GM21423 (cell line): ENCODE measurements around the gene ARHGEF3.

ENCODE experiments used
- ATAC-seq: cut with Tn5 transposase; IDR thresholded peaks from one replicate; pipeline ENCODE4 v1.9.1; 2021; ENCODE audit warnings: mild to moderate bottlenecking, moderate library complexity; ENCODE audit not compliant: unreplicated experiment

Gene ARHGEF3, protein sequence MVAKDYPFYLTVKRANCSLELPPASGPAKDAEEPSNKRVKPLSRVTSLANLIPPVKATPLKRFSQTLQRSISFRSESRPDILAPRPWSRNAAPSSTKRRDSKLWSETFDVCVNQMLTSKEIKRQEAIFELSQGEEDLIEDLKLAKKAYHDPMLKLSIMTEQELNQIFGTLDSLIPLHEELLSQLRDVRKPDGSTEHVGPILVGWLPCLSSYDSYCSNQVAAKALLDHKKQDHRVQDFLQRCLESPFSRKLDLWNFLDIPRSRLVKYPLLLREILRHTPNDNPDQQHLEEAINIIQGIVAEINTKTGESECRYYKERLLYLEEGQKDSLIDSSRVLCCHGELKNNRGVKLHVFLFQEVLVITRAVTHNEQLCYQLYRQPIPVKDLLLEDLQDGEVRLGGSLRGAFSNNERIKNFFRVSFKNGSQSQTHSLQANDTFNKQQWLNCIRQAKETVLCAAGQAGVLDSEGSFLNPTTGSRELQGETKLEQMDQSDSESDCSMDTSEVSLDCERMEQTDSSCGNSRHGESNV

DNA sequence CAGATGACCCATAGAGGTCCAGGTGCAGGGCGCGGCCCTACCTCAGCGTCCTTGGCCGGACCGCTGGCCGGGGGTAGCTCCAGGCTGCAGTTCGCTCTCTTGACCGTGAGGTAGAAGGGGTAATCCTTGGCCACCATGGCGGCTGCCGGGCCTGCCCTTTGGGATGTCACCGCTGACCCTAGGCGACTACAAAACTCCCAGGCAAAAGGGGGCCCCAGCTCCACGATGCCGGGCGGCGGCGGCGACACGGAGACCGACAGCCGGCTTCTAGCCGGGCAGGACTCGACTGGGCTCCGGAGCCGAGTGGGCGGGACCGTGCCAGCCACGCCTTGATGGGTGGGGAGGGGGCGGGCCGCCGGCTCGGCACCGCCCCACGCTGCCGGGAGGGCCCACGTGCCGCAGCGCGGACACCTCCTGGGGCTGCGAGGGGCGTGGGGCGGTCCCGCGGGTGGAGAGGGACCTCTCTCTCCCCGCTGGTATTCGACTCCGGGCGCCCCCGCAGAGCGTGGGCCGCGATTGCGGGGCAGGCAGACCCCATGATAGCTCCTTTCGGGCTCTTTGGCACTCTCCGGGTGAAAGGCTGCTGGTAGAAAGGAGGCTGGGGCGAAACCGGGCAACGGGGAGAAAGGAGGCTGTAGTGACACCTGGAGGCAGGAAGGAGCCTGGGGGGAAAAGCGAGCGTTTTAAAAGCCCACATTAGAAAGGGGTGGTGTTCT is at the start of gene ARHGEF3:
ARHGEF3 (minus strand) TSS at position 288 of the 716 bp plus-strand sequence; CDS start at position 137, 151 bp downstream.
- ATAC-seq, result peak; percentile 82

GRCh38 chr3:56849698-56850097 is 47.9 kb upstream of the ARHGEF3 start:
- no peak for ATAC-seq

DNA sequence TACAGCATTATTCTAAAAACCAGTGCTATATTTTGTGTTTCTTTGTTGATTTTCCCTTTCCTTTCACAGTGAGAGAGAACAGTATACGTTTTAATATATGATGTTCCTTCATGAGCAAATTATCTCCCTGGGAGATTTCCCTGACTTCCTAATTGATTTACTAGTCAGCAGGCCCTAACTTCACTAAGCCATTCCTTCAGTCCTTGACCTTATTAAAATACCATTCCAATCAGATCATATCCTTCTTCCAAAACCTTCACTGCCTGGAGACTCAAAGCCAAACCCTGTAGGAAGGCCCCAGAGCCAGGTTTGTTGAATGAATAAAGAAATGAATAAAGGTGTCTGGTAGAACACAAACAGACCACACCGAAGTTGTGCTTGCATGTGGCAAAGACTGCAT is 43.8 kb upstream of the ARHGEF3 start:
- ATAC-seq, result no peak

DNA sequence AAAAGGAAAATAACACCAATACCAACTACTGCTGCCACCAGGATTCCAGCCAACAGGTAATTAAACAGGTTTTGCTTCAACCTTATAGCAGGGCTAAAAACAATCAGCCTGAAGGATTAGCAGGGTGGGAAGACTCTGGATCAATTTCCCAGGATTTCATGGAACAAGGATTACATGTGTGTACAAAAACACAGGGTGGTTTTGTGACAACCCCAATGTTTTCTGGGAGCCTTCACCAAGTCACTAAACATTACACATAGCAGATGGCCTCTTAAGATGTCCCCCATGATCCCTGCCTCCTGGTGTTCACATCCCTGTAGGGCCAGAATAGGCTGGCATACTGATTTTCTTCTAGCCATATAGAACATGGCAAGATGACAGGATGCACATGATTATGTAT is 42.8 kb upstream of the ARHGEF3 start:
- no peak for ATAC-seq

DNA sequence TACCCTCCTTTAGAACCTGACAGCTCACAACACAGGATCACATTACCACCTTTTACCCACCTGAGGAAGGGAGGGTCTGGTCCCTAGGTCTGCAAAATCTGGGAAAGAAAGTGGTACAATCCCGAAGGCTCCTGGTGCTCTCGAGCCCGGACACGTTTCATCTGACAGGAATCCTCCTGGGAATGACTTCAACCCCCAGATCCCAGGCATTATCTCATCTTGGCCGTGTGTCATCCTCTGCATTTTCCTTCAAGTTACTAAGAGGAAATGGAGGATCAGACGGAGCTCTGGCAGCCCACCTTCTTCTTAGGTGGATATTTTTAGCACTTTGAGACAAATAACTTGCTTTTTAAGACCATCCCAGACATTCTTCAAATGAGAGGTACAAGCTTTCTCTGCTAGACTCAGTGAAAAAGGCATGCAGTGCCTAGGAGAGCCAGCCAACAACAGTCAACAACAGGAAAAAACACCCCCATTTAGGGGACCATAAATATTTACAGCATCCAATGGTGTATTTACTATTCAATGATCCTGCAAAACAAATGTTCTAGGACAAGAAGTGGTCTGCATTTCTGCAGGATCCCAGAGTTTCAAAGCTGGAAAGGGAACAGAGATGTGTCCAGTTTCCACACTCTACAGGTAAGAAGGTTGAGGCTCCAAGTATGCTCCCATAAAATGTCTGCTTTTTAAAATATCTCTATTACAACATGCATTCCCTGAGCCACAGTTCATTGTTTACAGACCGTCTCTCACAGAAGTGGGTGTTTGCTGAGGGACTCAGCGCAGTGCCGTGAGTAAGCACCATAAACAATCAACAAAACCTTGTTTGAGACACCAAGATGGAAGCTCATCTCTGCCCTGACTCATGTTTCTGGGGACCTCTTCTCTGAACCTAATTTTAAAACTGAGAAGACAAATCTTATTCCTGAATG is 38.3 kb upstream of the ARHGEF3 start:
- ATAC-seq, result no peak

- no peak for ATAC-seq
These were observed 36.7 kb upstream of the ARHGEF3 start for GRCh38 chr3:56838448-56838847.

GRCh38 chr3:56837196-56837955 is 35.6 kb upstream of the ARHGEF3 start:
- ATAC-seq, result peak; percentile 96

DNA sequence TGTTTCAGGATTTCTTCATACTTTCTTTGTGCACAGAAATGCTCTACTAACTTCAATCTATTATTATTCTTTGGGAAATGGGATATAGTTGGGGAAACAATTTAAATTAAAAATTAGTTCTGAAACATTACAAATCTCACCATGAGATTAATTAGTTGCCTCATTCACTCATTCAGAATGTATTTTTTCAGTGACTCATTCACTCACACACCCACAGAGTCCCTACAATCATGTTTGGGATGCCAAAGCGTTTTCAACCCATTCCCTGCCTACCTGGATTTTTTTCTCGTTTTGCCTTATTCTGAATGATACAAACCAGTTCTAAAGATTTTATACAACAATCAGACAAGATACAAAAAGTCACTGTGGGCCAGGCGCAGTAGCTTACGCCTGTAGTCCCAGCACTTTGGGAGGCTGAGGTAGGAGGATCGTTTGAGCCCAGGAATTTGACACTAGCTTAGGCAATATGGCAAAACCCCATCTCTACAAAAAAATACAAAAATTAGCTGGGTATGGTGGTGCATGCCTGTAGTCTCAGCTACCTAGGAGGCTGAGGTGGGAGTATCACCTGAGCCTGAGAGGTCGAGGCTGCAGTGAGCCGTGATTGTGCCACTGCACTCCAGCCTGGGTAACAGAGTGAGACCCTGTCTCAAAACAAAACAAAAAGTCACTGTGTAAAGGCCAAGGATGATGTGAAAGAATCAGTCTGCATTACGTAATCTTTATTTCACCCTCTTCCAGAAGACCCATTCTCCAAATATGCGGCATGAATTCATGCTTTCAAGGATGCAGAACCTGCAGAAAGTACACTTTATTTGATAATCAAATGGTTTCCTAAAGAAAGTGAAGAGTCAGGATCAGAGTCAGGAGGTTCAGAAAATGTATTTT is 34.8 kb upstream of the ARHGEF3 start:
- ATAC-seq, result no peak

GRCh38 chr3:56835650-56836227 is 34.0 kb upstream of the ARHGEF3 start:
- ATAC-seq, result no peak

DNA sequence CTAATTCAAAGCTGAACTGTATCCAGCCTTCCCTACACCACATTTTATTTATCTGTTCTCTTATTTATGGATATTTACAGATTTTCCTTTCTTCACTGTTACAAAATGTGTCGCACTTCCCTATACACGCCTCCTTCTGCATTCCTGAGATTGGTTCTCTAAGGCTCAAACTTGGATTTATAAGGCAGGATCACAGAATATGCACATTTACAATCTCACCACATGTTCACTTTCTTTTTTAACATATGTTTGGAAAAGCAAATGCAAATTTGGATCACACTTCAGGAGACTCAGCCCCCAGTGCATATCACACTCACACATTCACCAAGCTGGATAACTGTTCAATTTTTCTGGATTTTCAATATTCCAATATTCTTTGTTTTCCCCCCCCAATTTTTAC is 31.8 kb upstream of the ARHGEF3 start:
- no peak for ATAC-seq

DNA sequence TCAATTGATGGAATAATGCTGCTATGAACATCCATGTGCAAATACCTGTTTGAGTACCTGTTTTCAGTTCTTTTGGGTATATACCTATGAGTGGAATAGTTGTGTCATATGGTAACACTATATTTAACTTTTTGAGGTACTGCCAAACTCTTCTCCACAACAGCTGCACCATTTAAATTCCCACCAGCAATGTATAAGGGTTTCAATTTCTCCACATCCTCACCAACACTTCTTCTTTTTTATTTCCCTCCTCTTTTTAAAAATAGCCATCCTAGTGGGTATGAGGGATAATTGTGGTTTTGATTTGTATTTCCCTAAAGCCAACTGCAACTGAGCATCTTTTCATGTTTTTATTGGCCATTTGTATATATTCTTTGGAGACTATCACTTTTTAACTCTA is 31.3 kb upstream of the ARHGEF3 start:
- no peak for ATAC-seq

GRCh38 chr3:56831572-56831971 is 29.8 kb upstream of the ARHGEF3 start:
- no peak for ATAC-seq

- ATAC-seq, result no peak
These were observed 29.1 kb upstream of the ARHGEF3 start for GRCh38 chr3:56830884-56831283.

DNA sequence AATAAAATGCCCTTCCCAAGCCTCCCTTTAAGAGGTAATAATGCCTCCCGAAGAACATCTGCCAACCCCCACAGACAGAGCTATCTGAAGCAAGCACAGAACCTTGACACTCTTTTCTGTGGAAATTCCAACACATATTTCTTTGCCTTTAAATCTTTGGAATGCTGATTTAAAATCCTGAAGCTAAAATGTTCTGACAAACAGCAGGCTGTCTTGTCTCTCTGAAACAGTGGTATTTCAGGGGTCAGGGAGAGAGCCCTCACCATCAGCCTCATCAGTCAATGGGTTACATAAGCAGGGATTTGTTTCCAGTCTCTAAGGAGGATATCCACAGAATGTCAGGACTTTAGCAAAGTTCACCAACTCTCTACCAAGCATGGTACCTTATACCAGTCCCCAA is 27.8 kb upstream of the ARHGEF3 start:
- ATAC-seq, result no peak

DNA sequence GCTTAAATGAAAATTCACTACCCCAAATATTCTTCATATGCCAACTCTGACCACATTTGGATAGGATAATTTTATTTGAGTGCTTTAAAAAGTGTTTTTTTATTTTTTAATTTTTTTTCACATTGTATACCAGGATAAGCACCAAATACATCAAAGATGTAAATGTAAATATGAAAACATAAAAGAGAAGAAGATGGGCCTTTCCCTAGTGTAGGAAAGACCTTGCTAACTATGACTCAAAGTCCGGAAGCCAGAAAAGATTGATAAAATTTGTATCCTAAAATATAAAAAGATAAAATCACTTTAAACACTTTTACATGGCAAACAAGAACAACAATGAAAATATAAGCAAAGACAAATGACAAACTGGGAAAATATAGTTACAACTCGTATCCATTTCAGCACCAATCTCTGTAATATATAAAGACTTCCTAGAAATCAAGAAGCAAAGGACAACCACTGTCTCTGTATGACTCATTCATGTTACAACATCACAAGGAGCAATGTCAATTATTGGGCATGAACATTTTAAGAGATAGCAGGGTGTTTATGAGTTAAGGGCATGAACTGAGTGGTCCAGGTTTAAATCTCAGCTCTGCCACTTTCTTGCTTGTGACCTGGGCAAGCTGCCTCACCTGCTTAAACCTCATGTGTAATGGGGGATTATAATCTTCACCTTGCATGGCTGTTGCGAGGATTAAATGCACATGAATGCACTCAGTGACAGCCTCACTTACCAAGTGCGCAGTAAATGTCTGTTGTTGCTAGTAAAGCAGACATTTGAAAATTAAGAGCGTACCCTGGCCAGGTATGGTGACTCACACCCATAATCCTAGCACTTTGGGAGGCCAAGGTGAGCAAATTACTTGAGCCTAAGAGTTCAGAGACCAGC is 25.3 kb upstream of the ARHGEF3 start:
- ATAC-seq, result no peak

- no peak for ATAC-seq
These were observed 24.1 kb upstream of the ARHGEF3 start for GRCh38 chr3:56825567-56826438.
